Fibroblast of lung (primary cell): ENCODE results near the gene FETUB.

Experiments used
- EZH2 ChIP-seq: IDR thresholded peaks from 2 replicates; pipeline ENCODE4 v1.5.1; 2012; ENCODE audit warnings: low read length, control low read depth, mild to moderate bottlenecking; ENCODE audit errors: missing control alignments
- TF ChIP-seq, protein P1 (sequence below), 2 donors: IDR thresholded peaks in 1 of 2; conservative IDR thresholded peaks in 1 of 2; 1 replicate in 1 of 2; 2 replicates in 1 of 2; pipeline ENCODE4 v1.5.1; 2011 to 2012; ENCODE audit warnings: low read length in 2 of 2, control low read depth in 1 of 2, inconsistent platforms in 1 of 2, low read depth in 1 of 2, mild to moderate bottlenecking in 1 of 2

DNA sequence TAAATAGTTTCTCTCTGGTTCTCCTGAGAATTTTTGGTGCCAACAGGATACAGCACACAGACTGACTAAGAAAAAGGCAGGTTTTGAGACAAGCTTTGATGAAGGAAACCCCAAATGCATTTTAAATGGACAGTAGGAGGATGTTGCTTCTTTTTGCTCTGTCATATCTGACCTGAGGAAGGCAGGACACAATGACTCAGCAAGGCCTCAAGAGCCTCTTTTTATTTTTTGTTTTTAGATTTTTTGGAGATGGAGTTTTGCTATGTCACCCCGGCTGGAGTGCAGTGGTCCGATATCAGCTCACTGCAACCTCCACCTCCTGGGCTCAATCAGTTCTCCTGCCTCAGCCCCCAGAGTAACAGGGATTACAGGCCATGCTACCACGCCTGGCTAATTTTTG, 60.1 kb downstream of the FETUB start:
- TF ChIP-seq, protein P1, sequence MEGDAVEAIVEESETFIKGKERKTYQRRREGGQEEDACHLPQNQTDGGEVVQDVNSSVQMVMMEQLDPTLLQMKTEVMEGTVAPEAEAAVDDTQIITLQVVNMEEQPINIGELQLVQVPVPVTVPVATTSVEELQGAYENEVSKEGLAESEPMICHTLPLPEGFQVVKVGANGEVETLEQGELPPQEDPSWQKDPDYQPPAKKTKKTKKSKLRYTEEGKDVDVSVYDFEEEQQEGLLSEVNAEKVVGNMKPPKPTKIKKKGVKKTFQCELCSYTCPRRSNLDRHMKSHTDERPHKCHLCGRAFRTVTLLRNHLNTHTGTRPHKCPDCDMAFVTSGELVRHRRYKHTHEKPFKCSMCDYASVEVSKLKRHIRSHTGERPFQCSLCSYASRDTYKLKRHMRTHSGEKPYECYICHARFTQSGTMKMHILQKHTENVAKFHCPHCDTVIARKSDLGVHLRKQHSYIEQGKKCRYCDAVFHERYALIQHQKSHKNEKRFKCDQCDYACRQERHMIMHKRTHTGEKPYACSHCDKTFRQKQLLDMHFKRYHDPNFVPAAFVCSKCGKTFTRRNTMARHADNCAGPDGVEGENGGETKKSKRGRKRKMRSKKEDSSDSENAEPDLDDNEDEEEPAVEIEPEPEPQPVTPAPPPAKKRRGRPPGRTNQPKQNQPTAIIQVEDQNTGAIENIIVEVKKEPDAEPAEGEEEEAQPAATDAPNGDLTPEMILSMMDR (conservative IDR thresholded peaks at IDR 0.05 in 1 of 2, IDR thresholded peaks at IDR 0.05 in 1 of 2; ENCODE audit: low read depth in 1 of 2, low read length in 2 of 2) = no peak
- no peak for TF ChIP-seq EZH2
